Activated CD4-positive, CD25-positive, alpha-beta regulatory T cell treated with anti-CD3 and anti-CD28 coated beads, Interleukin-2, amount 50 U/mL, for 16 hours (primary cell): ENCODE data around the gene DNAI1.

Experiments used
- DNase-seq: peaks from one replicate; pipeline ENCODE4 v3.0.0-alpha.2; 2020; ENCODE audit warnings: low read depth, low spot score

The DNAI1 gene

DNA sequence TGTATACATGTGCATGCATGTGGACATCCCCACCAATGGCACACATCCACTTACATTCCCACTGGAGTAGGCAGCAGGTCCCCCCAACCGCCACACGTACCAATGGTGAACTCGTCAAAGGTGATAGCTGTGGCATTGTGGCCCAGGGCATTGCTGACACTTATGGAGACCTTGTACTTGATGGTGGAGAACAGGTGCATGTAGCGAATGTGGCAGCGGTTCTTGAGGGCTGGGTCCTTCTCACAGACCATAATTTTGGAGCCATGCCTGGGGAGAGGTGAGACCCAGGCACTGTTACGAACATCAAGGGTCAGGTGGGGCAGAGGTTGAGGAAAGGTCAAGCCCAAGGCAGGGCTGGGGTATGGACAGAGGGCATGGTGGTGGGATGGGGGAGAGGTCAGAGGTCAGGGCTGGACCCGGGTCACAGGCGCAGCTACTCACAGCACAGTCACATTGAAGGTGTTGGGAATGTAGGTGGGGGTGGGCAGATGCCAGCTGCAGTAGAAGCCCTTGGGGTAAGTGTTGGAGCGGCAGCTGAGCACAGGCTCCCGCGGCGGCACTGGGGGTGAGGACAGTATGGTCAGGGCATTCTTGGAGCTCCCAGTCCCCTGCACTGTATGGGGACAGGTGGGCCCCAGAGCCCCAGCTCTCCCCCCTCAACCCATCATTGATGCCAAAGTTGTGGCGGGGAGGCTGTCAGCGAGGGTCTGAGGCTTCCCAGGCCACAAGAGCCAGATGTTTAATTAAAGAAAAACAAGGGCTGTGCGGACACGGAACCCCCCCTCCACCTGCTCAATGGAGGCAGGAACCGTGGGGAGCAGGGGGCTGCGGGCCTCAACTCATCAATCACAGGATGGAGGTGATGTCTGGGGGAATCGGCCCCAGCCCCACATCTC, 99.1 kb downstream of the DNAI1 start:
- DNase-seq, result no peak

DNA sequence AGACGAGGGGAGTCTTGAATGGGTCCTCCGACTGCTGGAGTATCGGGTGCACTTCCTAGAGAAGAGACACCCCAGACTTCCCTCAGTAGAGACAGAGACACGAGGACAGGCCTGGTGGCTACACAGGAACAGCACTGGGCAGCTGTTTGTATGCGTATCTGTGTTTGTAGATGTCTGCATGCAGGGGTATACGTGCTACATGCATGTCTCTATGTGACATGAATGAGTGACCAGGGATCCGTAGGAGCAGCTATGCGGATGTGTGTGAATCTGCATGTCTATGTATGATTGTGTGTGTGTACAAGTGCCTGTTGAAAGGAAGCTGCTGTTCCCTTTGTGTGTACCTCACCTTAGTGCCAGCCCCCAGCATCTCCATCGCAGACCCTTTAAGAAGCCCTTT, 99.8 kb downstream of the DNAI1 start:
- DNase-seq, result no peak

DNA sequence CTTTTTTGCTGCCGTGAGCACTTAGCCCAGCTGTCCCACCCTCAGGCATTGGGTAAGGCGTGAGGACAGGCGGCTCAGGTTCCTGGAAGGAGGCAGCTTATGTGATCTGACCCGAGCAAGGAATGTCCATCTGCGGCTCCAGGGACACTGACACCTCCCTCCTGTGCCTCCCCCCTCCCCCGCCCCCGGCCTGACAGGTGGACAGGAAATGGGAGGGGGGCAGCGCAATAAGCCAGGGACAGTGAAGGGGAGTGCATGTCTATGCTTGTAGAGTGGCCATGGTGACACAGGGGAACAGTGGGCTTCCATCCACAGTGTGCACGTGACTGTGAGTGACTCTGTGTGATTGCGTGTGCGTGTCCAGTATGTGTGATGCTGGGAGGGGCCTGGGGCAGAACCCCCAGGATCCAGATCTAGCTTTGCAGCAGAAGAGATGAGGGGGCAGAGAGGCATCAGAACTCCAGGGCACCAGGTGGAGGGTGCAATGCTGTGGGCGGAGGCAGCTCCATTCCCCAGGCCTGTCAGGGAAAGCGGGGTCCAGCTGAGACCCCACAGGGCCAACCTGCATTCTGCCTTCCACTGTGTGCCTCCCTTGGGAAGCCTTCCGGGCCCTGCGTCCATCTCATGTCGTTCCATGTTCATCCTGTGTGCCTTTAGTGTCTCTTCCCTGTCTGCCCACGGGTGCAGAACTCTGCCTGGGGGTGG, 100.5 kb downstream of the DNAI1 start:
- no peak for DNase-seq

DNA sequence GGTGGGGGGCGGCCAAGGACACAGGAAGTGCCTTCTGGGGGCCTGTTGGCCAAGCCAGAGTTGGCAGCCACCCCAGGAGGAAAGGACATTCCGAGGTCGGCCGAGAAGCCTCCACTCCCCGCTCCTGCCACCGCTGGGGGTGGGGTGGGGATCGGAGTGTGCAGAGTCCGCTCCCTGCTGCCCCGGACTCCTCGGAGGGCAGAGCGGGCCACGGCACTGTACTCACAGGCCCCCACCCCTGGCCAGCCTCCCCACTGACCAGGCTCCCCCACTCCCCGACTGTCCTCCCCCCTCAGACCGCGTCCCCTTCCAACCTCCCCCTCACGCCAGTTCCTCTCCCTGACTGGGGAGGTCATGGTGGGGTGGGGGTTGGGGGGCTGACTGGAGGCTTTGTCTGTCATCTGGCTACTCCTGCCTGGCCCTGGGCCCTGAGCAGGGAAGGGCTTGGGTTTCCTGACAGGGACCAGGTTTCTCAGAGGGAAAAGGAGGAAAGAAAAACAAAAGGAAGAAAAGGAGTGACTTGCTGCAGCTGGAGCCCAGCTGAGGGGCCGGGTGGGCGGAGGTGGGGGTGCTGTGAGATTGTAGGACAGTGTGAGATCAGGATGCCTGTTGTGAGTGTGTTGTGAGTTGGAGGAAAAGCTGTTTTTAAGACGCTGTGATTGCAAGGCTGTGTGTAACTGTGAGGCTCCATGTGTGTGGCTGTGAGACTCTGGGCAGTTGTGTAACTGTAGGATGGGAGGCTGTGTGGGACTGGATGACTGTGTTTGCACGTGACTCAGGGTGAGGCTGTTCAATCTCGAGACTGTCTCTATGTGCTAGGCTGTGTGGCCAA, 101.2 kb downstream of the DNAI1 start:
- DNase-seq, result no peak

DNA sequence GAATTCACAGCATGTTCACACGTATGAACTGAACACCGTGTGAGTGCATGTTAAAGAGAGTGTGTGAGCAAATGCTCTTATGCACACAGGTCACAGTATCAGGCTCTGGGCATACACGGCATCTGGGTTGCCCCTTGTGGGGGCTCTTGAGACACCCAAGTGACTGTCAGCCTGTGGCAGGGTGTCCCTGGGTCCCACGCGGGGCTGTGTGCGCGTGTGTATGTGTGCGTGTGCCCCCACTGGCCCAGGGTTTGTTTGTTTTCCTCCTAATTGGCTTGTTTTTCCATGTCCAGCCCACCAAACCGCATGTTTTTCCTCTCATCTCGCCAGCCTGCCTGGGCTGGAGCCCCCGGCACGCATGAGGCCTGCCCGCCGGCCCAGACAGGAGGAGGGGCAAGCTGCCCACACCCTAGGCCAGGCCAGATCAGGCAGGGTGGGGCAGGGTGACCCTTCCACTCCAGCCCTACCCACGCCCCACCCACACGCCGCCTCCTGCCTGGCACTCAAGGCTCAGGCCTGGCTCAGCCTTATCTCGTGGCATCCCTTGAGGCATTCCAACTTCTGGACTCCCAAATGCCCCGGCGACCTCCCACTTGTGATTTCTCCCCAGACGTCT, 102.1 kb downstream of the DNAI1 start:
- DNase-seq, result no peak

GRCh38 chr9:34562135-34562745, 103.6 kb downstream of the DNAI1 start:
- DNase-seq, result no peak

GRCh38 chr9:34563262-34563661, 104.7 kb downstream of the DNAI1 start:
- no peak for DNase-seq

DNA sequence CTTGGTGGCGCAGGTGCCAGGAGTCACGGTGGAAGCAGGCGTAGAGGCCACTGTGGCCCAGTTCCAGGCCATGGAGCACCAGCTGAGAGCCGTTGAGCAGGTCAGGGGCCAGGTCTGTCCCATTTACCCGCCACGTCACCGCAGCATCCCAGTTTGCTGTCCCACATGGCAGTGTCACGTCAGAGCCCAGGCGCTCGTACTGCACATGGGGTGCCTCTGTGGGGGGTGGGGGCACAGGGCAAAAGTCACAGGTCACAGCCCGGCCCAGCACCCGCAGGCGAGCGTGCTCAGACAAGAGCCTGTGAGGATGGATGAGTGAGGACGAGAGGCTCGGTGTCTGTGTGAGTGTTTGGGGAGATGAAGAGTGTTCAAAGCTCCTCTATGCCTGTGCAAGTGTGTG, 106.0 kb downstream of the DNAI1 start:
- no peak for DNase-seq

- no peak for DNase-seq
Measured at GRCh38 chr9:34565856-34566255, 107.3 kb downstream of the DNAI1 start.

GRCh38 chr9:34566322-34566721, 107.7 kb downstream of the DNAI1 start:
- DNase-seq, result no peak

DNA sequence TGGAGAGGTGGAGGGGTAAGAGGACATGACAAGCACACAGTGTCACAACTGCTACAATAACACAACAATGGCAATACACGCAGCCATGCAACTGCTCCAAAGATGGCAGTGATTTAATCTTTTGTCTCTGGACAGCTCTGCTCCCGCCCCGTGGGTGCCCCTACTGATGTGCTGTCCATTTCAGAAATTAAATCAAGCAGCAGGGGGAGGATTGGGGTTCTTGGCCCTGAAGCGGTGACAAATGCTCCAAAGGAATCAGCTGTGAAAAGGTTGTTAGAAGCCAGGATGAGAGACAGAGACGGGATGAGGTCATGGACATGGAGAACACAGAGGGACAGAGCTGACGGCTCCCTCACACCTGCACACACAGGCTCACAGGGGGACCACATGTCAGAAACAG, 108.4 kb downstream of the DNAI1 start:
- DNase-seq, result no peak

DNA sequence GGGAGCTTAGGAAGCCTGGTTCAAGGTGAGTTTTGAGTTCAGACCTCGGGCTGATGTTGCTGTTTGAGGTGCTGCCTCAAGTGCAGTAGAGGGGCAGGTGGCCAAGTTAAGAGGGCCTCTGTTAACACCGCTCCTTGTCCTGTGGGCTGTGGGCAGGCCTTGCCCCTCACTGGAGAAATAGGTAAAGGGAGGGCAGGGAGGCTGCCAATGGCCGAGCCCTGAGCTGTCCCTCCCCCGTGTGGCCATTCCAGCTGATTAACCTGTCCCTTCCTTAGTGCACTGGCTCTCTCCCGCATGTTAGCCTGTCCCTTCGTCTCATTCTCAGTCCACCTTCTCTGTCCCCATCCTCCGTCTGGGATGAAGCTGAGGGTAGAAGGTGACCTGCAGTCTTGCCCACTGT, 109.5 kb downstream of the DNAI1 start:
- no peak for DNase-seq

DNA sequence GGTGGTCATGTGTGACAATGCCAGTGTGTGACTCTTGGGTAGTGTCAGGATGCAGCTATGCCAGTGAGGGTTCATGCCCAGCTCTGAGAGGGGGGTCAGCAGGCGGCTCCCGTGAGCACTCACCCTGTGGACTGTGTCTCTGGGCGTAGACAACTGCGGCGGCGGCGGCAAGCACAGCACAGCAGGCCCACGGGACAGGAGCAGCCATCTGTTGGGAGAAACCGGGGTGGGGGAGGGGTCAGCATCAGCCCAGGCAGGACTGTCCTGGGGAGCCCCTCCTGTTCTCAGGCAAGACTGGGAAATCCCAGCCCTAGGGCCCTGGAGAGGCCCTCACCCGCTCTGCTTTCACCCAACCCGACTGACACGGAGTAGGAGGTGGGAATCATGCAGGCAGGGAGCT, 110.2 kb downstream of the DNAI1 start:
- no peak for DNase-seq

DNA sequence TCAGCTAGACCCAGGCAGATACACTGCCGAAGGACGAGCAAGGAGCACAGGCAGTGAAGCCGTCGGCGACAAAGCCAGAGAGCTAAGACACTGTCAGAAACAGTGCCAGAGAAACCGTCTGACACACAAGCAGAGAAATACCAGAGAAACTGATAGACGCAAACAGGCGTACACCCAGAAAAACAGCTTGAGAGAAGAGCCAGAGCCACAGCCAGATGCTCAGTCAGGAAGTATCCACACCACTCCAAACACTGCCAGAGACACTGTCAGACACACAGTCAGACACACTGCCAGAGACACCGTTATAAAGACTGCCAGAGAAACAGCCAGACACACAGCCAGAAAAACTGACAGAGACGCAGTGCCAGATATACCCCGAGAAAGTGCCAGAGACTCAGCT, 111.8 kb downstream of the DNAI1 start:
- no peak for DNase-seq
